Kidney (tissue), 14 donors: ENCODE results near the gene HAUS6. TPM values are rescaled to one million over a fixed set of nuclear protein-coding genes. Genes with fewer than 3 reads are reported as not detected.

Experiments
- DNase-seq, 5 donors: peaks; one replicate each; pipeline ENCODE4 v3.0.0-alpha.2; 2013 to 2020
- FAIRE-seq: peaks from 2 replicates; lab custom pipeline; 2012; peaks lifted over from hg19 to GRCh38; lab: Jason Lieb, UNC
- H3K27ac ChIP-seq, 2 donors: one replicate each; pipeline ENCODE4 v1.7.0; 2013; ENCODE audit warnings: low read depth in 2 of 2, low read length in 2 of 2, inconsistent platforms in 1 of 2
- H3K27me3 ChIP-seq: one replicate; pipeline ENCODE4 v1.7.1; 2013; ENCODE audit warnings: low read length, inconsistent platforms; ENCODE audit not compliant: control insufficient read depth, insufficient read depth
- H3K36me3 ChIP-seq, 3 donors: one replicate each; pipeline versions ENCODE4 v1.7.0 to v1.7.1; 2013; ENCODE audit warnings: low read length in 3 of 3, control low read depth in 1 of 3, inconsistent platforms in 1 of 3; ENCODE audit not compliant: insufficient read depth in 3 of 3, control insufficient read depth in 2 of 3
- H3K4me1 ChIP-seq, 3 donors: one replicate each; pipeline versions ENCODE4 v1.7.0 to v1.7.1; 2013; ENCODE audit warnings: low read length in 3 of 3, inconsistent platforms in 1 of 3, low read depth in 1 of 3; ENCODE audit not compliant: control insufficient read depth in 2 of 3, insufficient read depth in 2 of 3
- H3K4me3 ChIP-seq, 3 donors: one replicate each; pipeline versions ENCODE4 v1.7.0 to v1.8.1; 2013; ENCODE audit warnings: low read length in 3 of 3, control low read depth in 1 of 3, inconsistent platforms in 1 of 3
- H3K9ac ChIP-seq, 3 donors: one replicate each; pipeline versions ENCODE4 v1.7.0 to v1.7.1; 2013; ENCODE audit warnings: low read length in 3 of 3, control low read depth in 1 of 3, inconsistent platforms in 1 of 3
- H3K9me3 ChIP-seq, 3 donors: one replicate each; pipeline versions ENCODE4 v1.7.0 to v1.7.1; 2013; ENCODE audit warnings: low read length in 3 of 3, control low read depth in 1 of 3, inconsistent platforms in 1 of 3; ENCODE audit not compliant: control insufficient read depth in 2 of 3, insufficient read depth in 1 of 3
- intact Hi-C: fragments of 100-400 bp; cut with DNase I; formaldehyde crosslinking; loops from one replicate; pipeline ENCODE4 v1.11.1; 2022
- polyA plus RNA-seq: library from polyadenylated mRNA; stranded (reverse); fragments of 350-450 nt; fragmentation: Illumina TruSeq; extraction: RNeasy Lipid Tissue Mini Kit (QIAGEN cat#74804); gene quantifications from one replicate; pipeline ENCODE4 v1.2.3, GENCODE V29; 2014; ENCODE audit warnings: low read depth, low replicate concordance; ENCODE audit not compliant: insufficient read depth
- total RNA-seq: library from RNA; stranded (reverse); fragmentation: NEBNext Ultra II Directional; extraction: Animal tissue kit (Norgen Biotek cat#: 25700); gene quantifications from one replicate; pipeline ENCODE4 v1.2.1, GENCODE V29; 2021
- TF ChIP-seq, protein P1 (sequence below): IDR thresholded peaks from 3 replicates; pipeline ENCODE4 v1.5.1; 2012; ENCODE audit warnings: mild to moderate bottlenecking, moderate library complexity, borderline replicate concordance; ENCODE audit not compliant: insufficient read depth; ENCODE audit errors: extremely low read depth
- donor health status: control.
- donor health status: control.
- donor health status: control.
- donor health status: control.
- donor health status: control.
- donor health status: DM: yes; HTN: yes; CAD: no.
- donor health status: Normal renal cell carcinoma (clear cell type).

Gene HAUS6
- total and polyA plus RNA-seq, 2 donors from 2014 or later: 1.9 to 7.8 TPM

DNA sequence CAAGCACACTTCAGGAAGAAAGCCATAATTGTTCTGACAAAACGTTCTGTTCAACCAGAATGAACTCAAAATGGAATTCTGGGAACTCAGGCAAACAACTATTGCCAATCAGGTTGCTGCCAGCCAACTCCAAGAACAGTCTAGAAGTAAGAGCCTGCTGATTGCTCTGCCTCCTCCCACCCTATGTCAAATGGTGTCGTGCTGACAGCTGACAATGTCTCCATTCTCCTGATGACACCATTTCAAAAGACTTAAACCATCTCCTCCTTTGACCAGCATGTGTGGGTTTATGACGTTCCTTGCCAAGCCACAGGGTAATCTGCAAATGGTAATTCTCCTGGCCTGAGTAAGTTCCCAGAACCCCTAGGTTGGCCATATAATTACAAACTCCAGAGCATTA is 46.5 kb upstream of the HAUS6 start:
- no peak for DNase-seq
- Histone ChIP-seq H3K4me3 (no peak overlapping the region), H3K4me1 (peaks cover 0 to 26% (median 7%) of the 10 kb centered on the region in 3 donors), H3K9ac (no peak overlapping the region), H3K27me3 (no peaks in the 10 kb centered on the region), H3K36me3 (no peaks in the 10 kb centered on the region), H3K27ac (no peak overlapping the region), H3K9me3 (no peaks in the 10 kb centered on the region)
- TF ChIP-seq, protein P1, sequence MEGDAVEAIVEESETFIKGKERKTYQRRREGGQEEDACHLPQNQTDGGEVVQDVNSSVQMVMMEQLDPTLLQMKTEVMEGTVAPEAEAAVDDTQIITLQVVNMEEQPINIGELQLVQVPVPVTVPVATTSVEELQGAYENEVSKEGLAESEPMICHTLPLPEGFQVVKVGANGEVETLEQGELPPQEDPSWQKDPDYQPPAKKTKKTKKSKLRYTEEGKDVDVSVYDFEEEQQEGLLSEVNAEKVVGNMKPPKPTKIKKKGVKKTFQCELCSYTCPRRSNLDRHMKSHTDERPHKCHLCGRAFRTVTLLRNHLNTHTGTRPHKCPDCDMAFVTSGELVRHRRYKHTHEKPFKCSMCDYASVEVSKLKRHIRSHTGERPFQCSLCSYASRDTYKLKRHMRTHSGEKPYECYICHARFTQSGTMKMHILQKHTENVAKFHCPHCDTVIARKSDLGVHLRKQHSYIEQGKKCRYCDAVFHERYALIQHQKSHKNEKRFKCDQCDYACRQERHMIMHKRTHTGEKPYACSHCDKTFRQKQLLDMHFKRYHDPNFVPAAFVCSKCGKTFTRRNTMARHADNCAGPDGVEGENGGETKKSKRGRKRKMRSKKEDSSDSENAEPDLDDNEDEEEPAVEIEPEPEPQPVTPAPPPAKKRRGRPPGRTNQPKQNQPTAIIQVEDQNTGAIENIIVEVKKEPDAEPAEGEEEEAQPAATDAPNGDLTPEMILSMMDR: no peak
- no peak for FAIRE-seq
- intact Hi-C loops: no loop called here

DNA sequence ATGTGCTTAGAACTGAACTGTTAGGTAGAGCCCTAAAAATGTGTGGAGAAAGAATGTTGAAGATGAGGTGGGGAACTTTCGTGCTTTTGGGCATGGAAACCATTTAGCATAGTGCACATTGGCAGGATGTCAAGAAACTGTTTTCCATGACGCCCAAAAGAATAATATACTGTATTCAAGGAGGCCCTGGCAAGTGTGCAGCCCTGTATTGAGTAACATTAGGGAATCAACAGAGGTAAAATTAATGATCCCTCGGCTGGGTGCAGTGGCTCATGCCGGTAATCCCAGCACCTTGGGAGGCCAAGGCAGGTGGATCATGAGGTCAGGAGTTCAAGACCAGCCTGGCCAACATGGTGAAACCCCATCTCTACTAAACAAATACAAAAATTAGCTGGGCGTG is 45.5 kb upstream of the HAUS6 start:
- intact Hi-C loops: no loop called here
- TF ChIP-seq, protein P1: no peak
- no peak overlapping the region for H3K4me3 ChIP-seq
- H3K9ac ChIP-seq: no peak overlapping the region
- no peak overlapping the region for H3K27ac ChIP-seq
- FAIRE-seq (no peak), DNase-seq (no peak)
- H3K9me3 ChIP-seq: no peaks in the 10 kb centered on the region
- H3K27me3 ChIP-seq: no peaks in the 10 kb centered on the region
- H3K36me3 ChIP-seq: no peaks in the 10 kb centered on the region
- peaks cover 0 to 26% (median 7%) of the 10 kb centered on the region in 3 donors for H3K4me1 ChIP-seq

DNA sequence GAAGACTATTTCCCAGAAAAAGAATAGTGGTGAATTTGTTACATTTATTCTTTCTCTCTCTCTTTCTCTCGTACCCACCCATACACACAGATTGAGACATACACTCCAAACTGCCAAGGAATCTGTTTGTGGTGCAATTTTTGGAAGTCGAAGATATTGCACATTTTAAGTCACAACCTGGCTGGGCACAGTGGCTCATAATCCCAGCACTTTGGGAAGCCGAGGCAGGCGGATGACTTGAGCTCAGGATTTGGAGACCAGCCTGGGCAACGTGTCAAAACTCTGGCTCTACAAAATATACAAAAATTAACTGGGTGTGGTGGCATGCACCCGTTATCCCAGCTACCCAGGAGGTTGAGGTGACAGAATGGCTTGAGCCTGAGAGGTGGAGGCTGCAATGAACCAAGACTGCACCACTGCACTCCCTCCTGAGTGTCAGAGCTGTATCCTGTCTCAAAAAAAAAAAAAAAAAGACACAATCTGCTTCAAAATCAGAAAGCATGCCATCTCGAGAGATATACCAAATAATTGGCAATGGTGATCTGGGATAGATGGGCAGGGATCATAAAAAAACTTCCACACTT is 43.8 kb upstream of the HAUS6 start:
- Histone ChIP-seq H3K4me3 (no peak overlapping the region), H3K27ac (no peak overlapping the region), H3K27me3 (no peaks in the 10 kb centered on the region), H3K9me3 (no peaks in the 10 kb centered on the region), H3K36me3 (no peaks in the 10 kb centered on the region), H3K9ac (no peak overlapping the region), H3K4me1 (peaks cover 0 to 22% (median 6%) of the 10 kb centered on the region in 3 donors)
- DNase-seq: no peak
- TF ChIP-seq, protein P1: no peak
- intact Hi-C loops: no loop called here
- FAIRE-seq: no peak

DNA sequence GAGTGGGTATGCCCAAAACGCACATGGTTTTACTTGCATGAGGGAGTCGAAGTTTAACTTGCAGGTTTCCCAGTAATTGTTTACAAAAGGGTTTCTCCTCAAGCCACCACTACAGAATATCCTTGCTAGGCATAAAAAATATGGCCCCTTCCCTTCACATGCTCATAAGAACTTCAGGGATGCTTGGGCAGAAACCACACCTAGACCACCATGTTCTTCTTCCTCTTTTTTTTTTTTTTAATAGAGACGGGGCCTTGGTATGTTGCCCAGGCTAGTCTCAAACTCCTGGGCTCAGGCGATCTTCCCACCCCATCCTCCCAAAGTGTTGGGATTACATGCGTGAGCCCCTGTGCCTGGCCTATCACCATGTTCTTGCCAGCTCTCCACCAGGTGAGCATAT is 43.2 kb upstream of the HAUS6 start:
- Histone ChIP-seq H3K27me3 (no peaks in the 10 kb centered on the region), H3K4me1 (peaks cover 0 to 17% (median 4%) of the 10 kb centered on the region in 3 donors), H3K9me3 (no peaks in the 10 kb centered on the region), H3K36me3 (no peaks in the 10 kb centered on the region), H3K9ac (no peak overlapping the region), H3K4me3 (no peak overlapping the region), H3K27ac (no peak overlapping the region)
- intact Hi-C loops: no loop called here
- no peak for FAIRE-seq
- no peak for DNase-seq
- TF ChIP-seq, protein P1: no peak
